ENCODE results near the gene TMEM221. TPM values are rescaled to one million over a fixed set of nuclear protein-coding genes. Genes with fewer than 3 reads are reported as not detected.

The TMEM221 gene
- total RNA-seq, 5 donors from 2014 or later (not counting 1 experiment from before 2014, with no cell fraction given) = not detected

DNA sequence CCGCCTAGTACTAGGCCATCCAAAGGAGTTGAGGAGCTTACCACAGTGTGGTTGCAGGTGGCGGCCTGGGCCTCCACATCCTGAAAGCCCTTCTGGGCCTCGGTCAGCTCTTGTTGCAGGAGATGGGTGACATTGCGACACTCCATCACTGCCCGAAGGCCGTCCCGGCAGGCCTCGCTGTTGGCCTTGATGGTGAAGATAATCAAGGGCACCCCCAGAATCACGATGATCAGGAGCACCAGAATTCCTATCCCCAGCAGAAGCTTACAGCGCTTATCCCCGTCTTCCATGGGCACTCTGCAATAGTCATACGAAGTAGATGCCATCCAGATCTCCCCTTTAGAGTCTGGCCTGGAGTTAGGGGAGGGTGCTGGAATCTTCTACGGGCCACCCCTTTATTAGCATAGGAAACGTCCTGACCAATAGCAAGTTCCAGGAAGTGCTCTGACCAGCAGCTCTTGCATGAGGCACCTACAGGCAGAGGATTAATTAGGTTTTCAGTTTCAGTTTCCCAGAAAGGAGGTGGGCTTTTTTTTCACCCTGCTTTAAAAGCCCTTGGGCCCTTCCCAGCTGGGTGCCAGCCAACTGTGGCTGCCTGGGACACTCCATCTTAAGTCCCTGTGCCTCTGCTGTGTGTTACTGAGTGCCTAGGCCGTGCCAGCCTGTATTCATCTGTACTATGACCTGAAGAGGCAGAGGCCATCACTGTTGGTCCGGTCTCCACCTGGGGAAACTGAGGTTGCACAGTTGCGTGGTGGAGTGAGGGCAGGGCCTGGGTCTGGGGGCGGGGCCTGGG lies 43.0 kb downstream of the TMEM221 start, which contains the start of gene BST2:
BST2 (minus strand) TSS at position 381 of the 796 bp plus-strand sequence; CDS start at position 326, 55 bp downstream.
- peak in 26 of 35 experiments; percentile 16 to 80 (median 32) for DNase-seq
- Histone ChIP-seq H3K9me3 (no peaks in the 10 kb centered on the region), H3K27ac (ENCODE audit: low read length) (peak within 1 kb of the TSS; percentile 81), H3K36me3 (ENCODE audit: control insufficient read depth in 2 of 2, extremely low read depth in 1 of 2, insufficient read depth in 1 of 2, low read length in 1 of 2) (peaks cover 0 to 13% of the 10 kb centered on the region in 2 donors), H3K4me1 (ENCODE audit: control insufficient read depth in 1 of 2, extremely low read depth in 1 of 2, insufficient read depth in 2 of 2, low read length in 2 of 2) (peaks cover 12 to 52% of the 10 kb centered on the region in 2 experiments), H3K4me3 (ENCODE audit: control insufficient read depth in 1 of 2, extremely low read depth in 1 of 2, low read length in 1 of 2) (peak within 1 kb of the TSS; percentile 64 to 67), H3K27me3 (replicated peaks in 1 of 2; ENCODE audit: control insufficient read depth in 2 of 2, extremely low read depth in 1 of 2, insufficient read depth in 2 of 2, low read length in 1 of 2) (no peaks in the 10 kb centered on the region)
- peak within 1 kb of the TSS; percentile 95 to 97 for H3K27ac Mint-ChIP-seq
- WGBS (ENCODE audit: insufficient coverage) = 0% methylated on average over 10 of the region's 18 CpGs
- peaks cover 32 to 53% (median 33%) of the 10 kb centered on the region in 3 donors for H3K4me1 Mint-ChIP-seq
- peak within 1 kb of the TSS; percentile 89 to 93 (median 89) for H3K4me3 Mint-ChIP-seq
- CTCF ChIA-PET = interaction anchor here in 1 of 2 donors (0.6 to 1.6 kb wide), 7 partner anchors 9 to 201 kb away, joined by 3 to 5 read pairs (median 4); partner anchors contain the start of genes DDA1 and MVB12A
- peak; percentile 80 to 88 (median 84) for ATAC-seq (replicated peaks in 1 of 4)
- H3K36me3 Mint-ChIP-seq = peaks cover 4% of the 10 kb centered on the region
- POLR2A ChIA-PET = interaction anchor here in 1 of 2 donors (1.1 kb wide), 1 partner anchor 14 kb away, joined by 3 read pairs; no protein-coding TSS in a partner anchor
- no peaks in the 10 kb centered on the region for H3K27me3 Mint-ChIP-seq
- H3K9me3 Mint-ChIP-seq = no peaks in the 10 kb centered on the region

DNA sequence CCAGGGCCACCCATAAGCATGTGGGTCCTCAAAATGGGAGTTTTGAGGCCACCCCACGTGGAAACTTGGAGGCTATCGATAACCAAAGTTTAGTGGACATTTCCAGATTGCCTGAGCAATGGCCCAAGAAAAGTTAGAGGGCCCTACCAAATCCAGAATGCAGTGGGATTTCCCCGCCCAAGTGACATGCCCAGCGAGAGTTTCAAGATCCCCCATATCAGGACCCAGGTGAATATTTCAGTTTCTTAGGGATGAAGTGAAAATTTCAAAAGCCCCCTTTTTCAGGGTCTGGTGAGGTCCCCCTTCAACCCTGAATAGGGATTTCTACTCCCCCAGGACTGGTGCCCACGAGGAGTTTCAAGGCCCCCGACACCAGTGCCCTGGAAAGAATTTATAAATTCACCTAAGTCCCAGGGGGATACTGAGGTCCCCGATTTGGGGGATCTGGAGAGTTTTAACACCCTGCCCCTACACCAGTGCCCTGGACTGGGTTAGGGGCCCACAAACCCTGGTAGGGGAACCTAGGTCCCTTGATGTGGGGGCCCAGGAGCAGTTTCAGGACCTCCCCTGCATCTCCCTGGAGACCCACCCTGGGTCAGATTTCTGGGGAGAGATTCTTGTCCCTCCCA lies 43.7 kb downstream of the TMEM221 start:
- peak overlapping the region; percentile 89 to 93 (median 89) for H3K4me3 Mint-ChIP-seq
- Histone ChIP-seq H3K4me1 (ENCODE audit: control insufficient read depth in 1 of 2, extremely low read depth in 1 of 2, insufficient read depth in 2 of 2, low read length in 2 of 2) (peaks cover 12 to 52% of the 10 kb centered on the region in 2 experiments), H3K36me3 (ENCODE audit: control insufficient read depth in 2 of 2, extremely low read depth in 1 of 2, insufficient read depth in 1 of 2, low read length in 1 of 2) (peaks cover 0 to 13% of the 10 kb centered on the region in 2 donors), H3K9me3 (no peaks in the 10 kb centered on the region), H3K27me3 (replicated peaks in 1 of 2; ENCODE audit: control insufficient read depth in 2 of 2, extremely low read depth in 1 of 2, insufficient read depth in 2 of 2, low read length in 1 of 2) (no peaks in the 10 kb centered on the region), H3K27ac (ENCODE audit: low read length) (peak overlapping the region; percentile 81), H3K4me3 (ENCODE audit: control insufficient read depth in 1 of 2, extremely low read depth in 1 of 2, low read length in 1 of 2) (peak overlapping the region; percentile 64 to 67)
- no peaks in the 10 kb centered on the region for H3K9me3 Mint-ChIP-seq
- 40% methylated on average over 1 of the region's 7 CpGs for WGBS (ENCODE audit: insufficient coverage)
- DNase-seq = no peak
- no peaks in the 10 kb centered on the region for H3K27me3 Mint-ChIP-seq
- ATAC-seq (replicated peaks in 1 of 4) = peak in 2 of 4 experiments; percentile 4
- ChIA-PET POLR2A (interaction anchor here in 1 of 2 donors (1.1 kb wide), 1 partner anchor 15 kb away, joined by 3 read pairs; no protein-coding TSS in a partner anchor), CTCF (interaction anchor here in 1 of 2 donors (0.6 to 1.3 kb wide), 5 partner anchors 12 to 201 kb away, joined by 3 to 7 read pairs (median 4); partner anchors contain the start of gene DDA1)
- H3K27ac Mint-ChIP-seq = peak overlapping the region; percentile 95 to 97
- H3K36me3 Mint-ChIP-seq = peaks cover 4% of the 10 kb centered on the region
- H3K4me1 Mint-ChIP-seq = peaks cover 32 to 52% (median 33%) of the 10 kb centered on the region in 3 donors

GRCh38 chr19:17404015-17404414 lies 44.5 kb downstream of the TMEM221 start:
- peak overlapping the region; percentile 89 to 93 (median 89) for H3K4me3 Mint-ChIP-seq
- DNase-seq (no peak), ATAC-seq (replicated peaks in 1 of 4) (no peak)
- H3K4me1 Mint-ChIP-seq = peaks cover 32 to 49% (median 32%) of the 10 kb centered on the region in 3 donors
- peak overlapping the region; percentile 81 for H3K27ac ChIP-seq (ENCODE audit: low read length)
- peak overlapping the region in 1 of 2 donors; percentile 67 for H3K4me3 ChIP-seq (ENCODE audit: control insufficient read depth in 1 of 2, extremely low read depth in 1 of 2, low read length in 1 of 2)
- peak overlapping the region; percentile 95 to 97 for H3K27ac Mint-ChIP-seq
- no CpG with 5 or more reads among the region's 6 CpGs for WGBS (ENCODE audit: insufficient coverage)
- peaks cover 4% of the 10 kb centered on the region for H3K36me3 Mint-ChIP-seq
- no peaks in the 10 kb centered on the region for H3K27me3 Mint-ChIP-seq
- no peaks in the 10 kb centered on the region for H3K27me3 ChIP-seq (replicated peaks in 1 of 2; ENCODE audit: control insufficient read depth in 2 of 2, extremely low read depth in 1 of 2, insufficient read depth in 2 of 2, low read length in 1 of 2)
- ChIA-PET POLR2A (interaction anchor here in 1 of 2 donors (0.6 kb wide), 1 partner anchor 67 kb away, joined by 4 read pairs; no protein-coding TSS in a partner anchor), CTCF (interaction anchor here in 1 of 2 donors (0.6 to 1.1 kb wide), 4 partner anchors 12 to 126 kb away, joined by 3 to 7 read pairs (median 4); no protein-coding TSS in a partner anchor)
- H3K36me3 ChIP-seq (ENCODE audit: control insufficient read depth in 2 of 2, extremely low read depth in 1 of 2, insufficient read depth in 1 of 2, low read length in 1 of 2) = peaks cover 0 to 15% of the 10 kb centered on the region in 2 donors
- H3K9me3 Mint-ChIP-seq = no peaks in the 10 kb centered on the region
- H3K4me1 ChIP-seq (ENCODE audit: control insufficient read depth in 1 of 2, extremely low read depth in 1 of 2, insufficient read depth in 2 of 2, low read length in 2 of 2) = peaks cover 12 to 52% of the 10 kb centered on the region in 2 experiments
- no peaks in the 10 kb centered on the region for H3K9me3 ChIP-seq

DNA sequence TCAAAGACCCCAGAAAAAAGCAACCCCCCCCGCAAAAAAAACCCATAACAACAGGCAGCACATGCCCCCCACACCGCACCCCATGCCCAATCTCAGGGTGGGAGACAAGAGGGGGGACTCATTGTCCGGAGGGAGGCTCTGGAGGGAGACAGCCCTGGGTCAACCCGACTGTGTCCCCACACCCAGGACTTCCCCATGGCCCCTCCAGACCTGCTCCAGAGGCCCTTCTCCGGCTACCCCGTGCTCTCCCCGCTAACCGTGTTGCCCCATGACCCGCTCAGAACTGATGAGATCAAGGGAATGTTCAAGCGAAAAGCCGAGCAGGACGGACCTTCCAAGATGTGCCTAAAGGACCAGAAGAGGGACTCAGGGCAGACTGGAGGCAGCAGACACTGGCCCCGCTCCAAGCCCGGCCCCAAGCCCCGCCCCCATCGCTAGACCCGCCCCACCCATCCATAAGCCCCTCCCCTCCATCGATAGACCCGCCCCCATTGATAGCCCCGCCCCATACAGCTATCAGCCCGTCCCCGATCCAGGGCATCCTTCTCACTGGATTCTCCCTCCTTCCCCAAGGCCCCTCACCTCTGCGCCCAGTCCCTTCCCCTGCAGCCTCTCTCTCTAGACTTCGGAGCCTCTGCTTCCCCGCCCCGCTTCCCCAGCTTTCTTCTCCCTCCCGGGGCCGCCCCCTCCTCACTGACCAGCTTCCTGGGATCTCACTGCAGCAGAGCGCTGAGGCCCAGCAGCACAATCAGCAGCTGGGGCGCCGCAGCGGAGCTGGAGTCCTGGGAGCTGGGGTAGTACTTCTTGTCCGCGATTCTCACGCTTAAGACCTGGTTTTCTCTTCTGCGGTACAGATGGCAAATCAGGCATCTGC lies 45.2 kb downstream of the TMEM221 start:
- H3K4me3 Mint-ChIP-seq = peak overlapping the region; percentile 89 to 93 (median 89)

DNA sequence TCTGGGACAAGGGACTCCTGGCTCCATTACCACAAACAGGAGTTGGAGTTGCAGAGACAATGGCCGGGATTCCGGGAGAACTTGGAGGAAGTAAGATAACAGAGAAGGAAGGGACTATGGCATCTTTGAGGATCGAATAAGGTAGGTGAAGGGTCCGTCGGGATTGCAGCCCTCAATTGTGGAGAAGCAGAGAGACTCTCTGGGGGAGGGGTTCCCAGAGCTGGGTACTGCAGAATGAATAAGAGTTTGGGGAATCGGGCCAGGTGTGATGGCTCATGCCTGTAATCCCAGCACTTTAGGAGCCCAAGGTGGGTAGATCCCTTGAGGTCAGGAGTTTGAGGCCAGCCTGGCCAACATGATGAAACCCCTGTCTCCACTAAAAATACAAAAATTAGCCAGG lies 46.8 kb downstream of the TMEM221 start:
- Histone ChIP-seq H3K9me3 (no peaks in the 10 kb centered on the region), H3K27ac (ENCODE audit: low read length) (no peak overlapping the region), H3K27me3 (replicated peaks in 1 of 2; ENCODE audit: control insufficient read depth in 2 of 2, extremely low read depth in 1 of 2, insufficient read depth in 2 of 2, low read length in 1 of 2) (no peaks in the 10 kb centered on the region), H3K36me3 (ENCODE audit: control insufficient read depth in 2 of 2, extremely low read depth in 1 of 2, insufficient read depth in 1 of 2, low read length in 1 of 2) (peaks cover 0 to 18% of the 10 kb centered on the region in 2 donors), H3K4me3 (ENCODE audit: control insufficient read depth in 1 of 2, extremely low read depth in 1 of 2, low read length in 1 of 2) (no peak overlapping the region), H3K4me1 (ENCODE audit: control insufficient read depth in 1 of 2, extremely low read depth in 1 of 2, insufficient read depth in 2 of 2, low read length in 2 of 2) (peaks cover 8 to 37% of the 10 kb centered on the region in 2 experiments)
- POLR2A ChIA-PET = no interaction called here
- Mint-ChIP-seq H3K27ac (peak overlapping the region in 1 of 2 donors; percentile 28), H3K4me1 (peaks cover 18 to 34% (median 20%) of the 10 kb centered on the region in 3 donors), H3K27me3 (no peaks in the 10 kb centered on the region), H3K36me3 (peaks cover 4% of the 10 kb centered on the region), H3K9me3 (no peaks in the 10 kb centered on the region), H3K4me3 (peak overlapping the region in 1 of 3 donors; percentile 17)
- ATAC-seq (replicated peaks in 1 of 4) = no peak
- DNase-seq = no peak
- CTCF ChIA-PET = no interaction called here
- whole genome bisulfite sequencing (ENCODE audit: insufficient coverage) = 100% methylated on average over 3 of the region's 6 CpGs

More for the DNA sequence above, 45.2 kb downstream of the TMEM221 start:
- DNase-seq (peak in 24 of 35 experiments; percentile 10 to 58 (median 37)), ATAC-seq (replicated peaks in 1 of 4) (peak in 2 of 4 experiments; percentile 25 to 45)
- Histone ChIP-seq H3K9me3 (no peaks in the 10 kb centered on the region), H3K36me3 (ENCODE audit: control insufficient read depth in 2 of 2, extremely low read depth in 1 of 2, insufficient read depth in 1 of 2, low read length in 1 of 2) (peaks cover 0 to 18% of the 10 kb centered on the region in 2 donors), H3K27me3 (replicated peaks in 1 of 2; ENCODE audit: control insufficient read depth in 2 of 2, extremely low read depth in 1 of 2, insufficient read depth in 2 of 2, low read length in 1 of 2) (no peaks in the 10 kb centered on the region), H3K4me1 (ENCODE audit: control insufficient read depth in 1 of 2, extremely low read depth in 1 of 2, insufficient read depth in 2 of 2, low read length in 2 of 2) (peaks cover 12 to 52% of the 10 kb centered on the region in 2 experiments), H3K4me3 (ENCODE audit: control insufficient read depth in 1 of 2, extremely low read depth in 1 of 2, low read length in 1 of 2) (peak overlapping the region in 1 of 2 donors; percentile 24), H3K27ac (ENCODE audit: low read length) (no peak overlapping the region)
- Mint-ChIP-seq H3K9me3 (no peaks in the 10 kb centered on the region), H3K36me3 (peaks cover 4% of the 10 kb centered on the region), H3K27ac (peak overlapping the region; percentile 95 to 97), H3K4me1 (peaks cover 32 to 48% (median 32%) of the 10 kb centered on the region in 3 donors), H3K27me3 (no peaks in the 10 kb centered on the region)
- CTCF ChIA-PET = no interaction called here
- WGBS (ENCODE audit: insufficient coverage) = 82% methylated on average over 16 of the region's 36 CpGs
- POLR2A ChIA-PET = interaction anchor here in 1 of 2 donors (0.6 kb wide), 1 partner anchor 68 kb away, joined by 4 read pairs; no protein-coding TSS in a partner anchor

Data from T-cell (primary cell).